Hematopoietic multipotent progenitor cell treated with erythropoietin and hydrocortisone succinate and interleukin-3 and kit ligand, for 15 days (in vitro differentiated cells): ENCODE results near the gene GMPS.
"Not testable (repeated sequence)": the region's sequence is repeated elsewhere in the genome, so short reads cannot be mapped to it uniquely, and the experiment has no call there.

ENCODE experiments used
- DNase-seq: peaks from one replicate; pipeline ENCODE4 v3.0.0-alpha.2; 2015; ENCODE audit warnings: low spot score

GMPS gene

GRCh38 chr3:155872904-155873646 lies 2.6 kb downstream of the GMPS start:
- no peak for DNase-seq

- no peak for DNase-seq
Observed at GRCh38 chr3:155876037-155876436, 5.6 kb downstream of the GMPS start.

- no peak for DNase-seq
Observed at GRCh38 chr3:155876503-155876902, 6.1 kb downstream of the GMPS start.

- no peak for DNase-seq
Observed at GRCh38 chr3:155880286-155880685, 9.8 kb downstream of the GMPS start.

- DNase-seq: no peak
Observed at GRCh38 chr3:155884292-155884691, 13.8 kb downstream of the GMPS start.

- DNase-seq: no peak
Observed at GRCh38 chr3:155885292-155885691, 14.8 kb downstream of the GMPS start.

GRCh38 chr3:155886348-155886747 lies 15.9 kb downstream of the GMPS start:
- not testable (repeated sequence) for DNase-seq

GRCh38 chr3:155886915-155887314 lies 16.5 kb downstream of the GMPS start:
- DNase-seq: no peak

- DNase-seq: peak; percentile 29
Observed at GRCh38 chr3:155889212-155889611, 18.8 kb downstream of the GMPS start.

GRCh38 chr3:155889952-155890351 lies 19.5 kb downstream of the GMPS start:
- peak; percentile 46 for DNase-seq

- DNase-seq: peak; percentile 88
Observed at GRCh38 chr3:155890671-155891190, 20.3 kb downstream of the GMPS start.

GRCh38 chr3:155891321-155891720 lies 20.9 kb downstream of the GMPS start:
- DNase-seq: peak; percentile 17

GRCh38 chr3:155895379-155895900 lies 25.0 kb downstream of the GMPS start:
- DNase-seq: no peak

GRCh38 chr3:155906900-155907299 lies 36.5 kb downstream of the GMPS start:
- DNase-seq: no peak

GRCh38 chr3:155908086-155908485 lies 37.6 kb downstream of the GMPS start:
- no peak for DNase-seq

GRCh38 chr3:155908605-155909004 lies 38.2 kb downstream of the GMPS start:
- DNase-seq: no peak

GRCh38 chr3:155912090-155912489 lies 41.6 kb downstream of the GMPS start:
- DNase-seq: no peak

- no peak for DNase-seq
Observed at GRCh38 chr3:155912579-155913190, 42.2 kb downstream of the GMPS start.

- no peak for DNase-seq
Observed at GRCh38 chr3:155917781-155918180, 47.3 kb downstream of the GMPS start.

GRCh38 chr3:155919728-155920127 lies 49.3 kb downstream of the GMPS start:
- no peak for DNase-seq

GRCh38 chr3:155921486-155921885 lies 51.0 kb downstream of the GMPS start:
- DNase-seq: no peak

GRCh38 chr3:155934230-155934629 lies 63.8 kb downstream of the GMPS start:
- DNase-seq: no peak

GRCh38 chr3:155938409-155938808 lies 68.0 kb downstream of the GMPS start:
- no peak for DNase-seq
